HCT116 (cell line): Measurements from ENCODE around the gene MUC6. TPM values are rescaled to one million over a fixed set of nuclear protein-coding genes. Genes with fewer than 3 reads are reported as not detected.

Experiments
- ATAC-seq: fragments of 200-7000 bp; cut with Tn5 transposase; 2 replicates; pipeline ENCODE4 v1.9.1; 2020; ENCODE audit warnings: mild to moderate bottlenecking, moderate library complexity
- BruUV-seq: library from RNA; stranded (reverse); fragments of 400-500 nt; replicated peaks from 2 replicates; lab custom pipeline; 2021; lab: Mats Ljungman, UMichigan
- CTCF ChIA-PET: fragments of 300-600 bp; sonication (Branson Sonifier 250); formaldehyde crosslinking; loops from one replicate; lab custom pipeline; 2021; ENCODE audit warnings: antibody characterized with exemption; lab: Charles Lee
- POLR2A ChIA-PET: fragments of 300-600, 350-600 bp; sonication (Branson Sonifier 250); formaldehyde crosslinking; loops from one replicate; lab custom pipeline; 2021; ENCODE audit warnings: antibody characterized with exemption; lab: Charles Lee
- RAD21 ChIA-PET, 2 experiments: fragments of 300-600 bp; sonication (Branson Sonifier 250); formaldehyde crosslinking; loops; one replicate each; lab custom pipeline; 2023; ENCODE audit warnings: low total read pairs in 2 of 2; ENCODE audit not compliant: uncharacterized antibody in 2 of 2, unreplicated experiment in 2 of 2, low non-redundant PET in 1 of 2; lab: Charles Lee
- DNase-seq: peaks from one replicate; pipeline ENCODE4 v3.0.0-alpha.2; 2010; ENCODE audit warnings: low read depth, low spot score
- H2AFZ ChIP-seq: fragments of 200-600 bp; shearing (Covaris generic), sonication (generic); 2 replicates; pipeline ENCODE4 v1.6.1; 2017; ENCODE audit warnings: low read depth, mixed run types, mixed read lengths, antibody characterized with exemption, low read length; ENCODE audit not compliant: poor library complexity, severe bottlenecking
- H3K27ac ChIP-seq: 2 replicates; pipeline ENCODE4 v1.5.1; 2012; ENCODE audit warnings: low read depth, low read length
- H3K27me3 ChIP-seq: fragments of 200-600 bp; sonication (generic); 2 replicates; pipeline ENCODE4 v1.6.1; 2016; ENCODE audit warnings: mixed run types, low read length, mixed read lengths; ENCODE audit not compliant: insufficient read depth
- H3K36me3 ChIP-seq, 2 experiments: fragments of 200-500 bp in 1 of 2; fragments of 200-600 bp in 1 of 2; sonication (Bioruptor generic) in 1 of 2; sonication (generic) in 1 of 2; 2 replicates each; pipeline versions ENCODE4 v1.5.1 to v1.6.1; 2014 to 2016; ENCODE audit warnings: low read length in 2 of 2, inconsistent platforms in 1 of 2, mixed read lengths in 1 of 2, mixed run types in 1 of 2; ENCODE audit not compliant: insufficient read depth in 2 of 2, control insufficient read depth in 1 of 2
- H3K4me1 ChIP-seq, 2 experiments: fragments of 200-600 bp in 1 of 2; sonication (generic) in 1 of 2; 2 replicates each; pipeline versions ENCODE4 v1.5.1 to v1.6.1; 2012 to 2017; ENCODE audit warnings: low read length in 2 of 2, inconsistent platforms in 1 of 2, mild to moderate bottlenecking in 1 of 2, mixed read lengths in 1 of 2, mixed run types in 1 of 2, moderate library complexity in 1 of 2; ENCODE audit not compliant: insufficient read depth in 2 of 2, control insufficient read depth in 1 of 2
- H3K4me2 ChIP-seq: fragments of 200-600 bp; sonication (generic); 2 replicates; pipeline ENCODE4 v1.6.1; 2017; ENCODE audit warnings: mixed run types, low read length, mixed read lengths
- H3K4me3 ChIP-seq, 2 experiments: fragments of 200-600 bp in 1 of 2; sonication (generic) in 1 of 2; replicated peaks in 1 of 2; 2 replicates each; pipeline ENCODE4 v1.5.1; 2011 to 2016; ENCODE audit warnings: low read length in 2 of 2, control low read depth in 1 of 2, low read depth in 1 of 2, mild to moderate bottlenecking in 1 of 2, mixed read lengths in 1 of 2, mixed run types in 1 of 2
- H3K79me2 ChIP-seq: fragments of 200-600 bp; sonication (generic); 2 replicates; pipeline ENCODE4 v1.6.1; 2017; ENCODE audit warnings: mild to moderate bottlenecking, mixed run types, low read length, moderate library complexity, mixed read lengths; ENCODE audit not compliant: insufficient read depth
- H3K9ac ChIP-seq: fragments of 200-600 bp; sonication (generic); 2 replicates; pipeline ENCODE4 v1.6.1; 2016; ENCODE audit warnings: low read length, mixed read lengths
- H3K9me2 ChIP-seq: fragments of 200-600 bp; sonication (generic), shearing (Covaris generic); 2 replicates; pipeline ENCODE4 v1.6.1; 2017; ENCODE audit warnings: mixed run types, mild to moderate bottlenecking, moderate library complexity; ENCODE audit not compliant: insufficient read depth
- H3K9me3 ChIP-seq, 2 experiments: fragments of 200-500 bp in 1 of 2; fragments of 200-600 bp in 1 of 2; sonication (Bioruptor generic) in 1 of 2; sonication (generic) in 1 of 2; 2 replicates each; pipeline ENCODE4 v1.6.1; 2014 to 2017; ENCODE audit warnings: low read length in 2 of 2, mixed read lengths in 2 of 2, inconsistent platforms in 1 of 2, low read depth in 1 of 2, mild to moderate bottlenecking in 1 of 2, mixed run types in 1 of 2, moderate library complexity in 1 of 2; ENCODE audit not compliant: control insufficient read depth in 1 of 2, insufficient read depth in 1 of 2
- H4K20me1 ChIP-seq: fragments of 200-600 bp; sonication (generic), shearing (Covaris generic); 2 replicates; pipeline ENCODE4 v1.6.1; 2017; ENCODE audit warnings: mixed run types, mild to moderate bottlenecking, moderate library complexity; ENCODE audit not compliant: insufficient read depth
- ATF3 ChIP-seq: IDR thresholded peaks from 2 replicates; pipeline ENCODE4 v1.6.1; 2012
- CEBPB ChIP-seq: IDR thresholded peaks from 2 replicates; pipeline ENCODE4 v1.6.1; 2012; ENCODE audit warnings: low read depth
- ELF1 ChIP-seq: IDR thresholded peaks from 2 replicates; pipeline ENCODE4 v1.6.1; 2012; ENCODE audit warnings: low read depth, borderline replicate concordance
- FOSL1 ChIP-seq: IDR thresholded peaks from 2 replicates; pipeline ENCODE4 v1.6.1; 2012; ENCODE audit warnings: low read depth
- POLR2AphosphoS5 ChIP-seq: IDR thresholded peaks from 2 replicates; pipeline ENCODE4 v1.6.1; 2011; ENCODE audit warnings: mild to moderate bottlenecking, low read depth, low read length, moderate library complexity
- RAD21 ChIP-seq: IDR thresholded peaks from 2 replicates; pipeline ENCODE4 v1.6.1; 2012; ENCODE audit warnings: low read depth, mild to moderate bottlenecking
- SIN3A ChIP-seq: IDR thresholded peaks from 2 replicates; pipeline ENCODE4 v1.6.1; 2012; ENCODE audit warnings: low read depth
- ZBTB33 ChIP-seq: IDR thresholded peaks from 2 replicates; pipeline ENCODE4 v1.6.1; 2011; ENCODE audit warnings: mild to moderate bottlenecking, low read length, moderate library complexity; ENCODE audit not compliant: insufficient replicate concordance; ENCODE audit errors: extremely low read depth
- ZFX ChIP-seq: fragments of 450-650 bp; IDR thresholded peaks from 2 replicates; pipeline ENCODE4 v1.6.1; 2017
- intact Hi-C: fragments of 100-400 bp; cut with micrococcal nuclease; formaldehyde crosslinking; loops from 2 replicates; pipeline ENCODE4 v1.10.0; 2022
- total RNA-seq: library from RNA; stranded (reverse); gene quantifications from one replicate; pipeline ENCODE4 v1.2.1, GENCODE V29; 2021; ENCODE audit not compliant: unreplicated experiment

The MUC6 gene
- total RNA-seq, 1 experiment from 2014 or later = 0.02 TPM

GRCh38 chr11:1015826-1016545, 20.5 kb downstream of the MUC6 start:
- Histone ChIP-seq H3K79me2 (no peaks in the 10 kb centered on the region), H3K27ac (no peak overlapping the region), H3K4me3 (no peak overlapping the region), H3K9me2 (no peaks in the 10 kb centered on the region), H3K9me3 (no peaks in the 10 kb centered on the region), H3K36me3 (no peaks in the 10 kb centered on the region), H4K20me1 (no peaks in the 10 kb centered on the region), H2AFZ (no peak overlapping the region), H3K27me3 (no peaks in the 10 kb centered on the region), H3K4me2 (no peak overlapping the region), H3K9ac (no peak overlapping the region), H3K4me1 (no peaks in the 10 kb centered on the region)
- TF ChIP-seq ELF1 (no peak), ZBTB33 (no peak), ZFX (no peak)
- intact Hi-C loops = no loop called here
- ChIA-PET POLR2A (no interaction called here), CTCF (no interaction called here), RAD21 (no interaction called here)
- no TSS peak for BruUV-seq
- ATAC-seq (no peak), DNase-seq (no peak)

GRCh38 chr11:1015064-1015463, 21.5 kb downstream of the MUC6 start:
- Histone ChIP-seq H3K79me2 (no peaks in the 10 kb centered on the region), H3K36me3 (peaks cover 0 to 6% of the 10 kb centered on the region in 2 experiments; a peak in 1 of 4 replicates), H4K20me1 (no peaks in the 10 kb centered on the region), H3K9me3 (no peaks in the 10 kb centered on the region), H3K9ac (no peak overlapping the region), H3K27ac (no peak overlapping the region), H3K27me3 (no peaks in the 10 kb centered on the region), H3K9me2 (no peaks in the 10 kb centered on the region), H3K4me1 (no peaks in the 10 kb centered on the region), H3K4me3 (no peak overlapping the region), H3K4me2 (no peak overlapping the region), H2AFZ (no peak overlapping the region)
- POLR2A ChIA-PET = no interaction called here
- TF ChIP-seq SIN3A (no peak), POLR2AphosphoS5 (no peak), FOSL1 (no peak), ELF1 (no peak), ATF3 (no peak), RAD21 (no peak), CEBPB (no peak)
- CTCF ChIA-PET = no interaction called here
- no TSS peak for BruUV-seq
- RAD21 ChIA-PET = no interaction called here
- ATAC-seq (no peak), DNase-seq (no peak)
- intact Hi-C loops = no loop called here
